Transverse colon (tissue), 4 donors: Measurements from ENCODE around the gene EMILIN1. TPM values are rescaled to one million over a fixed set of nuclear protein-coding genes. Genes with fewer than 3 reads are reported as not detected.
"Not testable (repeated sequence)": the region's sequence is repeated elsewhere in the genome, so short reads cannot be mapped to it uniquely, and the experiment has no call there.

ENCODE experiments used
- DNase-seq: peaks from one replicate; pipeline ENCODE4 v3.0.0-alpha.2; 2019
- H3K27ac ChIP-seq, 4 donors: fragments of 200-600 bp; sonication (generic); 2 replicates each; pipeline ENCODE4 v1.5.1; 2016 to 2018; ENCODE audit warnings: inconsistent platforms in 4 of 4
- H3K27me3 ChIP-seq: fragments of 200-600 bp; sonication (generic); 2 replicates; pipeline ENCODE4 v1.5.1; 2017; ENCODE audit warnings: inconsistent platforms
- H3K36me3 ChIP-seq, 4 donors: fragments of 200-600 bp; sonication (generic); 2 replicates each; pipeline ENCODE4 v1.5.1; 2017 to 2019; ENCODE audit warnings: inconsistent platforms in 4 of 4
- H3K4me1 ChIP-seq, 4 donors: fragments of 200-600 bp; sonication (generic); 2 replicates each; pipeline ENCODE4 v1.5.1; 2017 to 2020; ENCODE audit warnings: inconsistent platforms in 4 of 4
- H3K4me3 ChIP-seq, 4 donors: fragments of 200-600 bp; sonication (generic); 1 replicate in 1 of 4; 2 replicates in 3 of 4; pipeline versions ENCODE4 v1.5.1 to v1.6.1; 2017 to 2019; ENCODE audit warnings: inconsistent platforms in 4 of 4
- H3K9me3 ChIP-seq, 2 donors: fragments of 200-600 bp; sonication (generic); 2 replicates each; pipeline ENCODE4 v1.5.1; 2017 to 2019; ENCODE audit warnings: inconsistent platforms in 2 of 2
- EP300 ChIP-seq: sonication (generic); formaldehyde crosslinking; IDR thresholded peaks from one replicate; pipeline ENCODE4 v1.6.1; 2017; ENCODE audit warnings: antibody characterized with exemption, low read depth
- POLR2A ChIP-seq: fragments of 450-650 bp; IDR thresholded peaks from one replicate; pipeline ENCODE4 v1.6.1; 2016; ENCODE audit warnings: antibody characterized with exemption, mild to moderate bottlenecking, moderate library complexity
- POLR2AphosphoS5 ChIP-seq, 3 donors: sonication (generic); formaldehyde crosslinking; IDR thresholded peaks; one replicate each; pipeline ENCODE4 v1.6.1; 2016; ENCODE audit warnings: antibody characterized with exemption in 3 of 3
- WGBS, 2 donors: methylation state at CpG; one replicate each; pipeline ENCODE4 v1.1.5; 2018; ENCODE audit warnings: low coverage in 1 of 2; 5-methylcytosine and 5-hydroxymethylcytosine counted together
- in situ Hi-C, 4 donors: fragments of 200-750 bp; cut with MboI; loops; one replicate each; pipeline versions ENCODE4 v1.15.0 to v1.15.1; 2017; ENCODE audit warnings: low sequenced_read_pairs in 3 of 4, low pct_ligation_motif_present in 1 of 4, low pct_unique_long_range_greater_than_20kb in 1 of 4
- intact Hi-C: fragments of 100-400 bp; cut with DNase I; formaldehyde crosslinking; loops from one replicate; pipeline ENCODE4 v1.15.1; 2023; ENCODE audit warnings: low total_unique reads
- total RNA-seq, 4 donors: library from RNA; depleted of rRNA; stranded (reverse); fragments of >200 nt; gene quantifications; one replicate each; pipeline ENCODE4 v1.1.0, GENCODE V29; 2016
- TF ChIP-seq, protein P1 (sequence below), 5 experiments: fragments of 200-600 bp in 3 of 5; fragments of 450-650 bp in 2 of 5; sonication (generic) in 3 of 5; IDR thresholded peaks; 1 replicate in 2 of 5; 2 replicates in 3 of 5; pipeline ENCODE4 v1.5.1; 2016 to 2017; ENCODE audit warnings: antibody characterized with exemption in 5 of 5, inconsistent platforms in 3 of 5, mild to moderate bottlenecking in 2 of 5, moderate library complexity in 1 of 5

Gene EMILIN1
- total RNA-seq, 4 donors from 2014 or later, result 41.0 to 152 (median 65.6) TPM

DNA sequence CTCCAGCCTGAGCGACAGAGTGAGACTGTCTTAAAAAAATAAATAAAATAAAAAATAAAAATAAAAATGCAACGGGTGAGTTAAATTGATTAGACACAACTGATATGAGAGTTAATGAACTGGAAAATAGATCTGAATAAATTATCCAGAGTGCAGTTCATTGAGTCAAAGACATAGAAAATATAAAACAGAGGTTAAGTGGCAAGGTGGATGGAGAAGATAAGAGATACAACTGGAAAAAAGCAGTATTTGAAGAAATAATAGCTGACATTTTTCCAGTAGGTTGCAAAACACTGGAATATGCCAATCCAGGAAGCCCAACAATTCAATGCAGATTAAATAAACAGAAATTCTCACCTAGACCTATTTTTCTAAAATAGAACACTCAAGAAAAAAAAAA, 29.8 kb downstream of the EMILIN1 start:
- intact Hi-C loops, result no loop called here
- H3K36me3 ChIP-seq, result no peaks in the 10 kb centered on the region
- 84 to 100% methylated on average over 2 of the region's 2 CpGs for whole genome bisulfite sequencing, 2 donors
- TF ChIP-seq EP300, result no peak
- DNase-seq, result no peak
- no peak overlapping the region for H3K4me3 ChIP-seq
- H3K4me1 ChIP-seq, result no peaks in the 10 kb centered on the region
- in situ Hi-C loops, result loop anchor here in 2 of 4 donors (10.0 to 25.0 kb wide), 2 partner anchors 104 to 177 kb away; partner anchors contain the start of genes TRIM54 (in 2 of the 2), ATRAID (in 1 of the 2), CAD (in 1 of the 2) and SLC5A6 (in 1 of the 2)
- H3K27me3 ChIP-seq, result peaks cover 5% of the 10 kb centered on the region
- H3K9me3 ChIP-seq, result no peaks in the 10 kb centered on the region
- H3K27ac ChIP-seq, result no peak overlapping the region

DNA sequence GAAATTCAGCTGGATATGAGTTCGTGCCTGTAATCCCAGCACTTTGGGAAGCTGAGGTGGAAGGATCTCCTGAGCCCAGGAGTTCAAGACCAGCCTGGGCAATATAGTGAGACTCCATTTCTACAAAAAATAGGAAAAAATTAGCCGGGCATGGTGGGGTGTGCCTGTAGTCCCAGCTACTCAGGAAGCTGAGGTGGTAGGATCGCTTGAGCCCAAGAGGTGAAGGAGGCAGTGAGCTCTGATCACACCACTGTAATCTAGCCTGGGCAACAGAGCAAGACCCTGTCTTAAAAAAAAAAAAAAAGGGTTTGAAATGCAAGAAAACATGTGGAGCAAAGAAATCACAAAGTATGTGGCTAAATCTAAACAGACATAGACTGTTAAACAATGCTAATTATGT, 30.7 kb downstream of the EMILIN1 start:
- DNase-seq, result no peak
- H3K27ac ChIP-seq, result no peak overlapping the region
- in situ Hi-C loops, result loop anchor here in 2 of 4 donors (10.0 to 25.0 kb wide), 2 partner anchors 103 to 176 kb away; partner anchors contain the start of genes TRIM54 (in 2 of the 2), ATRAID (in 1 of the 2), CAD (in 1 of the 2) and SLC5A6 (in 1 of the 2)
- H3K36me3 ChIP-seq, result no peaks in the 10 kb centered on the region
- TF ChIP-seq, protein P1, sequence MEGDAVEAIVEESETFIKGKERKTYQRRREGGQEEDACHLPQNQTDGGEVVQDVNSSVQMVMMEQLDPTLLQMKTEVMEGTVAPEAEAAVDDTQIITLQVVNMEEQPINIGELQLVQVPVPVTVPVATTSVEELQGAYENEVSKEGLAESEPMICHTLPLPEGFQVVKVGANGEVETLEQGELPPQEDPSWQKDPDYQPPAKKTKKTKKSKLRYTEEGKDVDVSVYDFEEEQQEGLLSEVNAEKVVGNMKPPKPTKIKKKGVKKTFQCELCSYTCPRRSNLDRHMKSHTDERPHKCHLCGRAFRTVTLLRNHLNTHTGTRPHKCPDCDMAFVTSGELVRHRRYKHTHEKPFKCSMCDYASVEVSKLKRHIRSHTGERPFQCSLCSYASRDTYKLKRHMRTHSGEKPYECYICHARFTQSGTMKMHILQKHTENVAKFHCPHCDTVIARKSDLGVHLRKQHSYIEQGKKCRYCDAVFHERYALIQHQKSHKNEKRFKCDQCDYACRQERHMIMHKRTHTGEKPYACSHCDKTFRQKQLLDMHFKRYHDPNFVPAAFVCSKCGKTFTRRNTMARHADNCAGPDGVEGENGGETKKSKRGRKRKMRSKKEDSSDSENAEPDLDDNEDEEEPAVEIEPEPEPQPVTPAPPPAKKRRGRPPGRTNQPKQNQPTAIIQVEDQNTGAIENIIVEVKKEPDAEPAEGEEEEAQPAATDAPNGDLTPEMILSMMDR (IDR thresholded peaks at IDR 0.05), result no peak
- no peak for TF ChIP-seq POLR2AphosphoS5 (IDR thresholded peaks at IDR 0.05)
- TF ChIP-seq POLR2A, result no peak
- no peak for TF ChIP-seq EP300
- no peak overlapping the region for H3K4me3 ChIP-seq
- H3K9me3 ChIP-seq, result no peaks in the 10 kb centered on the region
- no peaks in the 10 kb centered on the region for H3K4me1 ChIP-seq
- intact Hi-C loops, result no loop called here
- H3K27me3 ChIP-seq, result peaks cover 5% of the 10 kb centered on the region
- 86 to 90% methylated on average over 3 of the region's 3 CpGs for WGBS, 2 donors

DNA sequence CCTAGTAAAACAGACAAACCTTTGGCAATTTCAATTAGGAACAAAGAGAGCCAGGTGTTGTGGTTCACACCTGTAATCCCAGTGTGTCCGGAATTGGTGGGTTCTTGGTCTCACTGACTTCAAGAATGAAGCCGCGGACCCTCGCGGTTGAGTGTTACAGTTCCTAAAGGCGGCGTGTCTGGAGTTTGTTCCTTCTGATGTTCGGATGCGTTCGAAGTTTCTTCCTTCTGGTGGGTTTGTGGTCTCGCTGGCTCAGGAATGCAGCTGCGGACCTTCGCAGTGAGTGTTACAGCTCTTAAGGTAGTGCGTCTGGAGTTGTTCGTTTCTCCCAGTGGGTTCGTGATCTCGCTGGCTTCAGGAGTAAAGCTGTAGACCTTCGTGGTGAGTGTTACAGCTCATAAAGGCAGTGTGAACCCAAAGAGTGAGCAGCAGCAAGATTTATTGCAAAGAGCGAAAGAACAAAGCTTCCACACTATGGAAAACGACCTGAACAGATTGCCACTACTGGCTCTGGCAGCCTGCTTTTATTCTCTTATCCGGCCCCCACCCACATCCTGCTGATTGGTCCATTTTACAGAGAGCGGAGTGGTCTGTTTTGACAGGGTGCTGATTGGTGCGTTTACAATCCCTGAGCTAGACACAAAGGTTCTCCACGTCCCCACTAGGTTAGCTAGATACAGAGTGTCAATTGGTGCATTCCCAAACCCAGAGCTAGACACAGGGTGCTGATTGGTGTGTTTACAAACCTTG, 32.4 kb downstream of the EMILIN1 start:
- intact Hi-C loops, H3K9me3 ChIP-seq, H3K27me3 ChIP-seq, H3K27ac ChIP-seq, DNase-seq, H3K4me1 ChIP-seq, H3K4me3 ChIP-seq, H3K36me3 ChIP-seq: not testable (repeated sequence)
- in situ Hi-C loops, result loop anchor here in 1 of 4 donors (25.0 kb wide), 1 partner anchor 102 kb away; the partner anchor contains the start of genes ATRAID, CAD and SLC5A6
- 79% methylated on average over 24 of the region's 24 CpGs; no CpG with 5 or more reads in 1 of the 2 donors for WGBS, 2 donors

DNA sequence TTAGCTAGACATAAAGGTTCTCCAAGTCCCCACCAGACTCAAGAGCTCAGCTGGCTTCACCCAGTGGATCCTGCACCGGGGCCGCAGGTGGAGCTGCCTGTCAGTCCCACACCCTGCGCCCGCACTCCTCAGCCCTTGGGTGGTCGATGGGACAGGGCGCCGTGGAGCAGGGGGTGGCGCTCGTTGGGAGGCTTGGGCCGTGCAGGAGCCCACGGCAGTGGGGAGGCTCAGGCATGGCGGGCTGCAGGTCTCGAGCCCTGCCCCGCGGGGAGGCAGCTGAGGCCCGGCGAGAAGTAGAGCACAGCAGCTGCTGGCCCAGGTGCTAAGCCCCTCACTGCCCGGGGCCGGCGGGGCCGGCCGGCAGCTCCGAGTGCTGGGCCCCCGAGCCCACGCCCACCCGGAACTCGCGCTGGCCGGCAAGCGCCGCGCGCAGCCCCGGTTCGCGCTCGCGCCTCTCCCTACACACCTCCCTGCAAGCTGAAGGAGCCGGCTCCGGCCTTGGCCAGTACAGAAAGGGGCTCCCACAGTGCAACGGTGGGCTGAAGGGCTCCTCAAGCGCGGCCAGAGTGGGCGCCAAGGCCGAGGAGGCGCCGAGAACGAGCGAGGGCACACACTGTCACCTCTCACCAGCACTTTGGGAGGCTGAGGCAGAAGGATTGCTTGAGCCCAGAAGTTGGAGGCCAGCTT, 33.1 kb downstream of the EMILIN1 start:
- intact Hi-C loops, H3K4me1 ChIP-seq, H3K36me3 ChIP-seq, H3K4me3 ChIP-seq, H3K27me3 ChIP-seq, H3K27ac ChIP-seq, H3K9me3 ChIP-seq, DNase-seq: not testable (repeated sequence)
- in situ Hi-C loops, result loop anchor here in 1 of 4 donors (25.0 kb wide), 1 partner anchor 101 kb away; the partner anchor contains the start of genes ATRAID, CAD and SLC5A6
- WGBS, 2 donors, result 93% methylated on average over 38 of the region's 49 CpGs; no CpG with 5 or more reads in 1 of the 2 donors

DNA sequence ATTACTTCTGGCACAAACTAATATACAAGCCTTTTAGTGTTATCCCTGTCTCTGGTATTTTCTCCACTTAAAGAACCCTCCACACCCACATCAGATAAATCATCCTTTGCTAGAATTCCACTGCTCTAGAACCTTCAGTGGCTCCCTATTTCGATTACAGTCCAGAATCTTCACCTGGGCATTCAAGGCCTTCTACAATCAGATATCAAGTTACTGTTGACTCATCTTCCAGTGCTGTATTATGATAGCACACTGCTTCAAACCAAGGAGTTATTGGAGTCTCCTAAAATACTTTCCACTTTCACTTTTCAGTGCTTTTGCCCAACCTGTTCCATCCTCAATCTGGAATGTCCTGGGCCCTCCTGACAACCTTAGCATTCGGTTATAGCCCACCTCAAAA, 37.1 kb downstream of the EMILIN1 start:
- in situ Hi-C loops, result loop anchor here in 1 of 4 donors (25.0 kb wide), 1 partner anchor 97 kb away; the partner anchor contains the start of genes ATRAID, CAD and SLC5A6
- TF ChIP-seq POLR2A (no peak), POLR2AphosphoS5 (IDR thresholded peaks at IDR 0.05) (no peak), EP300 (no peak)
- TF ChIP-seq, protein P1 (IDR thresholded peaks at IDR 0.05), result no peak

More for the DNA sequence above, 37.1 kb downstream of the EMILIN1 start:
- intact Hi-C loops, result no loop called here
- 50 to 62% methylated on average over 2 of the region's 2 CpGs for WGBS, 2 donors
- Histone ChIP-seq H3K27ac (no peak overlapping the region), H3K4me3 (no peak overlapping the region), H3K27me3 (peaks cover 42% of the 10 kb centered on the region), H3K4me1 (peaks cover 4 to 6% (median 5%) of the 10 kb centered on the region in 4 donors), H3K36me3 (no peaks in the 10 kb centered on the region), H3K9me3 (no peaks in the 10 kb centered on the region)
- no peak for DNase-seq
